Measurements from ENCODE around the gene CST2. TPM values are rescaled to one million over a fixed set of nuclear protein-coding genes. Genes with fewer than 3 reads are reported as not detected.

CST2 gene
- not detected in 2 replicates for total RNA-seq

DNA sequence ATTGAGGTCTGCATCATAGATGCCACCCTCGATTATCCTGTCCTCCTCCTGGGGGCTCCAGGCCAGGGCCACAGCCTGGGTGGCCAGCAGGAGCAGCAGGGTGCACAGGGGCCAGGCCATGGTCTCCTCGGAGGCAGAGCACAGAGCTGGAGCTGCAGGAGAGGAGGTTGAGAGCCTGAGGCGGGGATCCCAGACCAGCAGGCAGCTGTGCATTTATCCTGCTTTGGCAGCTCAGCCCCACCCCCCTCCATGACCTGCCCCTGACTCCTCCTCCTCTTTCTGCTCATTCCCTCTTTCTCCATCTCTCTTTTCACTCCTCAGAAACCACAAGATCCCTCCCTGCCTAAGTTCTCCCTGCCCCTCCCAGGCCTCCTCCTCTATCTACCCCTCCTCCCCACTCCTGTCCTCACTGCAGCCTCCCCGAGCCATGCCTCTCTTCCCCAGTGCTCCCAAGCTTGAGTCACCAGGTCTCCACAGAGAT lies at the start of gene CST2:
Gene CST2, minus strand, starts transcription at position 189 of the 481 bp plus-strand sequence. Its CDS starts 69 bp downstream, at position 120.

Other genes starting within 250 kb of the CST2 start
- gene CST9, start 220.8 kb downstream of the CST2 start, total RNA-seq, result not detected in 2 replicates
- gene CST3, start 188.8 kb downstream of the CST2 start, total RNA-seq, result 181 and 201 TPM in 2 replicates
- not detected in 2 replicates for gene CST4, start 137.7 kb downstream of the CST2 start, total RNA-seq
- 0.16 TPM in 1 of 2 replicates, not detected in the other for gene CST1, start 75.8 kb downstream of the CST2 start, total RNA-seq
- not detected in 2 replicates for gene CST5, start 53.0 kb upstream of the CST2 start, total RNA-seq
- gene GGTLC1, start 162.1 kb upstream of the CST2 start, total RNA-seq, result not detected in 2 replicates